ENCODE results near the gene YJU2.

The YJU2 gene

GRCh38 chr19:4301590-4302242 lies 54.8 kb downstream of the YJU2 start:
- DNase-seq, result no peak

GRCh38 chr19:4302243-4302640 lies 55.4 kb downstream of the YJU2 start, which contains the start of gene TMIGD2:
TMIGD2 (minus strand) TSS chr19:4302389; CDS start chr19:4302385, 4 bp downstream.
- no peak for DNase-seq

- no peak for DNase-seq
Observed at GRCh38 chr19:4303819-4304537, 57.1 kb downstream of the YJU2 start.

- DNase-seq, result no peak
Observed at GRCh38 chr19:4304538-4305256, 57.8 kb downstream of the YJU2 start, which contains the start of gene FSD1. FSD1 (plus strand) TSS chr19:4304598; CDS start chr19:4304747, 149 bp downstream.

GRCh38 chr19:4305257-4305612 lies 58.4 kb downstream of the YJU2 start:
- no peak for DNase-seq

GRCh38 chr19:4305659-4306058 lies 58.8 kb downstream of the YJU2 start:
- DNase-seq, result no peak

- DNase-seq, result no peak
Observed at GRCh38 chr19:4310247-4311121, 63.6 kb downstream of the YJU2 start.

- no peak for DNase-seq
Observed at GRCh38 chr19:4313847-4314490, 67.1 kb downstream of the YJU2 start.

- no peak for DNase-seq
Observed at GRCh38 chr19:4316956-4317355, 70.1 kb downstream of the YJU2 start.

- DNase-seq, result no peak
Observed at GRCh38 chr19:4318460-4318859, 71.6 kb downstream of the YJU2 start.

All from GOT3 (cell line).